Measurements from ENCODE around the gene NTRK1.

NTRK1 gene

DNA sequence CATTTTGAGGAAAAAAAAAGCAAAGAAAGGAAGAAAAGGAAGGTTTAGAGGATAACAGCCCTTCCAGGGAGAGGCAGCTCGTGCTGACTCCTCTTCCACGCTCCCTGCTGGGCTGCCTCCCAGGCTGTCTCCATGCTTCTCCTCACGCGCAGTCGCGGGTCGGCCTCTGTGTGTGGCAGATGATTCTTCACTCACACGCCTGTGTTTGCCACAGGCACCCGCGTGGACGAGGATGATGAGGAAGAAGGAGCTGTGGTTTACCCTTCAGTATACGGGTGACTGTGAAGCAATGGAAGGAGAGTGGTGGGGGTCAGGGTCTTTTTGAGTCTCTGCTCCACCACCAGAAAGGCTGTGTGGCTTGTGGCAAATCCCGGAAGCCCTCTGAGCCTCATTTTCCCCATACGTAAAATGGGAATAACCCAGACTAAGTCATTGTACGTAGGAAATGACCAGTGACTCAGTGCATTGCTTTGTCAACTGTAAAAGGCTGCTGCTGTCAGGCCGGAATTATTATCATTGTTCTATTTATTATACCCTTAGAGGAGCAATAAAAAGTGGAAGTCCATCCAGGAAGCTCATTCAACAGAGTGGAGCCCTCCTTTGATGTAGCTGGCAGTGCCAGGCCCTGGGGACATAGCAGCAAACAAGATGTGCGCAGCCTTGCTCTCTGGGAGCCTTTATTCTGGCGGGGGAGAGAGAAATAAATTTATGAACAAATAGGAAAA is 32.1 kb upstream of the NTRK1 start:
- Histone ChIP-seq H3K36me3 (ENCODE audit: insufficient read depth, insufficient read length, low read length) (no peaks in the 10 kb centered on the region), H3K4me3 (ENCODE audit: insufficient read length, low read depth) (no peak overlapping the region), H3K27me3 (ENCODE audit: insufficient read depth, insufficient read length) (peaks cover 3% of the 10 kb centered on the region), H3K9ac (ENCODE audit: insufficient read length, low read depth) (peak overlapping the region; percentile 12), H3K9me3 (ENCODE audit: insufficient read depth, low read length) (no peaks in the 10 kb centered on the region), H3K4me1 (ENCODE audit: insufficient read depth, insufficient read length) (peaks cover 4% of the 10 kb centered on the region)
- DNase-seq (ENCODE audit: low read depth, low spot score): no peak
- TF ChIP-seq ZNF274 (IDR thresholded peaks at IDR 0.05; ENCODE audit: low read depth, low read length) (no peak), YY1 (IDR thresholded peaks at IDR 0.05; ENCODE audit: insufficient read depth, insufficient read length) (no peak), SUZ12 (IDR thresholded peaks at IDR 0.05; ENCODE audit: extremely low read depth, insufficient read depth, insufficient read length) (no peak)

DNA sequence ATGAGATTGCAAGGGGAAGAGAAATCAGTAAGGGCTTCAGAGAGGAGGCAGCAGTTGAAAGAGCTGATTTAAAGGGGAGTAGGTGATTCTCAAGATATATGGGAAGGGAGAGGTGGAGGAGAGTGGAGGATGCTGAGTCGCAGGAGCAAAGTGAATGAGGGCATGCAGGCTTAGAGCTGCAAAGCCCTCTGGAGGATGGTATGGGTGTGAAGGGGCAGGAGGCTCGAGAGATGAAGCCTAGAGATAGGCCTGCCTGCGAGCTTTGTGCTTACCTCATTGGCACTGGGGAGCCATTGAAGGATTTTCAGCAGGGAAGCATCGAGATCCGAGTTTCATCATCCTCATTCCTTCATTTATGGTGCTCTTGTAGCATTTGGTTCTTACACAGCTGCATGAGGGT is 28.2 kb upstream of the NTRK1 start:
- H3K9me3 ChIP-seq (ENCODE audit: insufficient read depth, low read length): no peaks in the 10 kb centered on the region
- H3K4me1 ChIP-seq (ENCODE audit: insufficient read depth, insufficient read length): peaks cover 4% of the 10 kb centered on the region
- peaks cover 3% of the 10 kb centered on the region for H3K27me3 ChIP-seq (ENCODE audit: insufficient read depth, insufficient read length)
- H3K4me3 ChIP-seq (ENCODE audit: insufficient read length, low read depth): no peak overlapping the region
- DNase-seq (ENCODE audit: low read depth, low spot score): no peak
- H3K9ac ChIP-seq (ENCODE audit: insufficient read length, low read depth): no peak overlapping the region
- H3K36me3 ChIP-seq (ENCODE audit: insufficient read depth, insufficient read length, low read length): no peaks in the 10 kb centered on the region
- TF ChIP-seq YY1 (IDR thresholded peaks at IDR 0.05; ENCODE audit: insufficient read depth, insufficient read length): no peak
- no peak for TF ChIP-seq SUZ12 (IDR thresholded peaks at IDR 0.05; ENCODE audit: extremely low read depth, insufficient read depth, insufficient read length)
- no peak for TF ChIP-seq ZNF274 (IDR thresholded peaks at IDR 0.05; ENCODE audit: low read depth, low read length)

DNA sequence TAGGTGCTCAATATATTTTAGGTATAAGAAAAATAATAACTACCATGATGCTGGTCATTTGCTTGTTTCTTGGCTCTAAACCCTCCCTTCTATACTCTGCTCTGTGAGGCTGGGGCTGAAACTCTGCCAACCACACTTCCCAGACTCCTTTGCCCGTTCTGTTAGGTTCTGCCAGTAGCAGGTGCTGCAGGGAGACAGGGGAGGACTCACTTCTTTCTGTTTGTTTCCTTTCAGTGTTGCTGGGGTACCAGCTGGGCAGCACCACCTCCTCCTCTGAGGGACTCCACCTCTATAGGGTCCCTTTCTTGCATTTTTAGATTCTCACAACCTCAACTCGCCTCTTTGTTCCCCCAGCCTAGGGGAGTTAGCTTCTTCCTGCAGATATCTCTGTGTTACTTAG is 27.1 kb upstream of the NTRK1 start:
- Histone ChIP-seq H3K4me1 (ENCODE audit: insufficient read depth, insufficient read length) (no peaks in the 10 kb centered on the region), H3K9ac (ENCODE audit: insufficient read length, low read depth) (no peak overlapping the region), H3K9me3 (ENCODE audit: insufficient read depth, low read length) (no peaks in the 10 kb centered on the region), H3K36me3 (ENCODE audit: insufficient read depth, insufficient read length, low read length) (no peaks in the 10 kb centered on the region), H3K27me3 (ENCODE audit: insufficient read depth, insufficient read length) (peaks cover 3% of the 10 kb centered on the region), H3K4me3 (ENCODE audit: insufficient read length, low read depth) (no peak overlapping the region)
- DNase-seq (ENCODE audit: low read depth, low spot score): no peak
- TF ChIP-seq YY1 (IDR thresholded peaks at IDR 0.05; ENCODE audit: insufficient read depth, insufficient read length): no peak
- TF ChIP-seq SUZ12 (IDR thresholded peaks at IDR 0.05; ENCODE audit: extremely low read depth, insufficient read depth, insufficient read length): no peak
- TF ChIP-seq ZNF274 (IDR thresholded peaks at IDR 0.05; ENCODE audit: low read depth, low read length): no peak

DNA sequence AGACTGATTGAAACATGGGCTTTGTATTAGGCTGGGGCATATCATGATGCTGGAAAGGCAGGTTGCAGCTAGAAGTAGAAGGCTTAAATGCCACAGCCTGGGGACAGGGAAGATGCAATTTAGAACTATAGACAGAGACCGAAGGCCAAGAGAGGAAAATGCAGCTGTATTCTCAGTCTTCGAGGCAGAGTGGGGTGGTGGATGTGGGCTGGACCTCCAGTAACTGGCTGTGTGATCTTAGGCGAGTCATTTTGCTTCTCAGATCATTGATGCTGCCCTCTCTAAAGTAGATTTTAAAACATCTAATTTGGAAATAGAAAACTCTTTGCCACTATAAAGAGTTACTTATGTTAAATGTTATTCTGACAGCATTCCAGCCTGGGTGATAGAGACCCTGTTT is 26.3 kb upstream of the NTRK1 start:
- no peak overlapping the region for H3K4me3 ChIP-seq (ENCODE audit: insufficient read length, low read depth)
- no peak overlapping the region for H3K9ac ChIP-seq (ENCODE audit: insufficient read length, low read depth)
- DNase-seq (ENCODE audit: low read depth, low spot score): no peak
- H3K27me3 ChIP-seq (ENCODE audit: insufficient read depth, insufficient read length): peaks cover 3% of the 10 kb centered on the region
- TF ChIP-seq YY1 (IDR thresholded peaks at IDR 0.05; ENCODE audit: insufficient read depth, insufficient read length) (no peak), SUZ12 (IDR thresholded peaks at IDR 0.05; ENCODE audit: extremely low read depth, insufficient read depth, insufficient read length) (no peak), ZNF274 (IDR thresholded peaks at IDR 0.05; ENCODE audit: low read depth, low read length) (no peak)
- H3K36me3 ChIP-seq (ENCODE audit: insufficient read depth, insufficient read length, low read length): no peaks in the 10 kb centered on the region
- peaks cover 4% of the 10 kb centered on the region for H3K4me1 ChIP-seq (ENCODE audit: insufficient read depth, insufficient read length)
- no peaks in the 10 kb centered on the region for H3K9me3 ChIP-seq (ENCODE audit: insufficient read depth, low read length)

DNA sequence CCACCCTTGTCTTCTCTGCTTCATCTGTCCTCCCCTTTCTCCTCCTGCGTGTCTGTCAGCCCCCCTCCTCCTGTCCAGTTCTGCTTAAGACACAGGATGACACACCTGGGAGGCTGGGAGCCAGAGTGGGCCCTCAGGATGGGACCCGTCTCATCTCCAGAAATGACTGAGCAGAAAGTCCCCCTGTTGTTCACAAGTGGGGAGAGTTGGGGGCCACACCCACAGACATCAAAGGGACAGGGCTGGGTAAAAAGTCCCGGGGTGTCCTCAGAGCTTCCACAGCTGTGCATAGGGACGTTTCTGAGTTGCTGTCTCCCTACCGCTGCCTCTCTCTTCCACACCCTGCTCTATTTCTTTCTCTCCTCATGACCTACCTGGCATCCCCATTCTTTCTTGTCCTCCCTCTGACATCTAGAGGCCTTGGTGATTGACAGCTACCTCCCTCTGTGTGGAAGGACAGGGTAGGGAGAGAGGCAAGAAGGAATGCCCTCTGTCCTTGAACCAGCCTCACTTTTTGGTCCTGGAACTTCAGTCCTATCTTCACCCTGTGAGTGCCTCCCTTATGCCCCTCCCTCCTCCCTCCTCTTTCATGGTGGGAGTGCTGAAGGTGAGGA is 24.5 kb upstream of the NTRK1 start:
- H3K4me1 ChIP-seq (ENCODE audit: insufficient read depth, insufficient read length): peaks cover 9% of the 10 kb centered on the region
- no peak for DNase-seq (ENCODE audit: low read depth, low spot score)

DNA sequence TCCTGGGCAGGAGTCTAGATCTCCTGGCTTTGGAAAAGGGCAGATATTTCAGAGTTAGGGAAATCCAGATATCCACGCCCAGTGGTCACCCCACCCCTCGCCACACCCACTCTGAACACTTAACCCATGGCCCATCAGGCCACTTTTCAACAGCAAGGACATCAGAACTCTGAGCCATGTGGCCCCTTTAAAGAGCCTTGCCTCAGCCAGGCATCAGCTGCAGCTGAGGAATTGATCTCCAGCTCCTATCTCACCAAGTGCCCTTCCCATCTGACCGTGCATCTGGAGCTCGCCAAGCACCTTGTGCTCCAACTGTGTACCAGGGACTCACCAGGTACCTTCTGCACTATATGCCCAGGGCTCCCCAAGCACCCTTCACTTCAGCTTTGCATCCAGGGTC is 23.8 kb upstream of the NTRK1 start:
- Histone ChIP-seq H3K4me3 (ENCODE audit: insufficient read length, low read depth) (no peak overlapping the region), H3K9ac (ENCODE audit: insufficient read length, low read depth) (no peak overlapping the region)

More for the DNA sequence above, 24.5 kb upstream of the NTRK1 start:
- no peaks in the 10 kb centered on the region for H3K36me3 ChIP-seq (ENCODE audit: insufficient read depth, insufficient read length, low read length)
- no peak overlapping the region for H3K4me3 ChIP-seq (ENCODE audit: insufficient read length, low read depth)
- H3K9ac ChIP-seq (ENCODE audit: insufficient read length, low read depth): no peak overlapping the region
- TF ChIP-seq YY1 (IDR thresholded peaks at IDR 0.05; ENCODE audit: insufficient read depth, insufficient read length) (no peak), ZNF274 (IDR thresholded peaks at IDR 0.05; ENCODE audit: low read depth, low read length) (no peak), SUZ12 (IDR thresholded peaks at IDR 0.05; ENCODE audit: extremely low read depth, insufficient read depth, insufficient read length) (no peak)
- peaks cover 2% of the 10 kb centered on the region for H3K27me3 ChIP-seq (ENCODE audit: insufficient read depth, insufficient read length)
- no peaks in the 10 kb centered on the region for H3K9me3 ChIP-seq (ENCODE audit: insufficient read depth, low read length)

DNA sequence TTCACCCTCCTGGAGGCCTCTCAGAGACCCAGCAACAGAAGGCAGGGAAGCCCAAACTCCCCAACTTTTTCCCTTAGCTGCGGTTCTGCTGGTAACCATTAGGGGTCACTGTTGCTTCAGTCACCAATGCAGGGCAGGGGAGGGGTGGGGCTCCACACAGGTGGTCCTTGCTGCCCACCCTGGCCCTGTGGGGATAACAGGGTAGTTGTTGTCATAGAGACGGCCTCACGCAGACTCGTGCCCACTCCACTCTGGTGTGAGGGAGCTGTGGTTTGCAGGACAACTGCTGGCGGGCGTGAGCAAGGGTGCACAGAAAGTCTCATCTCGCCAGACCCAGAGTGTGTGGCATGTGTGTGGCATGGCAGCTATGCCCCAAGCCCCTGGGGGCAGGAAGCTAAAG is 21.7 kb upstream of the NTRK1 start:
- DNase-seq (ENCODE audit: low read depth, low spot score): no peak
- Histone ChIP-seq H3K9ac (ENCODE audit: insufficient read length, low read depth) (peak overlapping the region; percentile 27), H3K4me1 (ENCODE audit: insufficient read depth, insufficient read length) (peaks cover 16% of the 10 kb centered on the region), H3K9me3 (ENCODE audit: insufficient read depth, low read length) (no peaks in the 10 kb centered on the region), H3K27me3 (ENCODE audit: insufficient read depth, insufficient read length) (peaks cover 4% of the 10 kb centered on the region), H3K4me3 (ENCODE audit: insufficient read length, low read depth) (no peak overlapping the region), H3K36me3 (ENCODE audit: insufficient read depth, insufficient read length, low read length) (no peaks in the 10 kb centered on the region)
- no peak for TF ChIP-seq ZNF274 (IDR thresholded peaks at IDR 0.05; ENCODE audit: low read depth, low read length)
- TF ChIP-seq SUZ12 (IDR thresholded peaks at IDR 0.05; ENCODE audit: extremely low read depth, insufficient read depth, insufficient read length): no peak
- TF ChIP-seq YY1 (IDR thresholded peaks at IDR 0.05; ENCODE audit: insufficient read depth, insufficient read length): no peak

More for the DNA sequence above, 23.8 kb upstream of the NTRK1 start:
- Histone ChIP-seq H3K4me1 (ENCODE audit: insufficient read depth, insufficient read length) (peaks cover 14% of the 10 kb centered on the region), H3K27me3 (ENCODE audit: insufficient read depth, insufficient read length) (no peaks in the 10 kb centered on the region), H3K36me3 (ENCODE audit: insufficient read depth, insufficient read length, low read length) (no peaks in the 10 kb centered on the region), H3K9me3 (ENCODE audit: insufficient read depth, low read length) (no peaks in the 10 kb centered on the region)
- no peak for DNase-seq (ENCODE audit: low read depth, low spot score)
- TF ChIP-seq YY1 (IDR thresholded peaks at IDR 0.05; ENCODE audit: insufficient read depth, insufficient read length) (no peak), SUZ12 (IDR thresholded peaks at IDR 0.05; ENCODE audit: extremely low read depth, insufficient read depth, insufficient read length) (no peak), ZNF274 (IDR thresholded peaks at IDR 0.05; ENCODE audit: low read depth, low read length) (no peak)

Measured in NT2/D1 (cell line).